GM12865 (cell line): ENCODE data around the gene MYL7.
A peak's percentile ranks its signal among the peaks of the same experiment; 100 is the strongest.

Experiments
- DNase-seq: peaks from one replicate; pipeline ENCODE4 v3.0.0; 2010; ENCODE audit warnings: low read depth
- H3K4me3 ChIP-seq: 2 replicates; pipeline ENCODE4 v1.5.1; 2011; ENCODE audit warnings: mild to moderate bottlenecking, low read depth, low read length, control low read depth
- TF ChIP-seq, protein P1 (sequence below): IDR thresholded peaks from 2 replicates; pipeline ENCODE4 v1.5.1; 2011; ENCODE audit warnings: low read length, control low read depth, low read depth, inconsistent platforms; ENCODE audit not compliant: insufficient read depth; ENCODE audit errors: missing control alignments

The MYL7 gene

DNA sequence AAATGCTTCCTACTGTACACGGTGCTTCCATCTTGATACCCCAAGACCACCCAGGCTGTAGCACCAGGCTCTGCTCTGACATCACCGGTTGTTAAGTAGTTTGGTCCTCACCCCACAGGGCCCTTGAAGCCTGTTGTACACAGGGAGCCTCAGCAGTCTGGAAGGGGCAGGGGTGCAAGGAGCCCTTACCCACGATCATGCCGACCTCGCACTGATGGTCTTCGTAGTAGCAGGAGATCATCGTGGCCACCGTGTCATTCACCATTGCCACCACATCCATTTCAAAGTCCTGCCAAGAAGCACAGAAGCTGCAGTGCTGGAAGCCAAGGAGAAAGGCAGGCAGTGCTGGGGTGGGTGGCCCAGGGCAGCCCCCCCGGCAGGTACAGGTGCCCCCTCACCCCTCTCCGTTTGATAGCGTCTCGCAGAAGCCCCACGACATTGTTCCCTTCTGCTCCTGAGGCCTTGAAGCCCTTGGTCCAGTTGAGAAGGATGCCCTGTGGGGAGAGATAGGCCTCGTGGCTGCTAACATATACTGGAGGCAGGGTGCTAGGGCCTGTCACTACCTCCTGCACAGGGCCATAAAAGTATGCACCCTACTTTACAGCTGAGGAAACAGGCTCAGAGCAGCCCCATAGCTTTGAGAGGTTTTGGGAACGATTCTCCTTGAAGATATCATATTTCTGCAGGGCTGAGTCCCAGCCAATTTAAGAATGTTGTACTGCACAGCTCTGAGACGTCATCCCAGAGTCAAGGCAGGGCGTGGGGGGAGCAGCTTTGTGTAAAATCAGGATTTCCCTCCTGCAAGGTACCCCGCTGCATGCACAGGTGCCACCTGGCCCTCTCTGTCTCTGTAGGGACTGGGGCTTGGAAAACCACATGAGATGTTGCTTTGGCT lies 8.7 kb upstream of the MYL7 start:
- TF ChIP-seq, protein P1, sequence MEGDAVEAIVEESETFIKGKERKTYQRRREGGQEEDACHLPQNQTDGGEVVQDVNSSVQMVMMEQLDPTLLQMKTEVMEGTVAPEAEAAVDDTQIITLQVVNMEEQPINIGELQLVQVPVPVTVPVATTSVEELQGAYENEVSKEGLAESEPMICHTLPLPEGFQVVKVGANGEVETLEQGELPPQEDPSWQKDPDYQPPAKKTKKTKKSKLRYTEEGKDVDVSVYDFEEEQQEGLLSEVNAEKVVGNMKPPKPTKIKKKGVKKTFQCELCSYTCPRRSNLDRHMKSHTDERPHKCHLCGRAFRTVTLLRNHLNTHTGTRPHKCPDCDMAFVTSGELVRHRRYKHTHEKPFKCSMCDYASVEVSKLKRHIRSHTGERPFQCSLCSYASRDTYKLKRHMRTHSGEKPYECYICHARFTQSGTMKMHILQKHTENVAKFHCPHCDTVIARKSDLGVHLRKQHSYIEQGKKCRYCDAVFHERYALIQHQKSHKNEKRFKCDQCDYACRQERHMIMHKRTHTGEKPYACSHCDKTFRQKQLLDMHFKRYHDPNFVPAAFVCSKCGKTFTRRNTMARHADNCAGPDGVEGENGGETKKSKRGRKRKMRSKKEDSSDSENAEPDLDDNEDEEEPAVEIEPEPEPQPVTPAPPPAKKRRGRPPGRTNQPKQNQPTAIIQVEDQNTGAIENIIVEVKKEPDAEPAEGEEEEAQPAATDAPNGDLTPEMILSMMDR = no peak
- DNase-seq = no peak
- H3K4me3 ChIP-seq = no peak overlapping the region

- DNase-seq = no peak
- TF ChIP-seq, protein P1 = no peak
Observed at GRCh38 chr7:44148961-44149536, 7.9 kb upstream of the MYL7 start.

GRCh38 chr7:44148166-44148565 lies 7.0 kb upstream of the MYL7 start:
- DNase-seq = no peak
- no peak overlapping the region for H3K4me3 ChIP-seq
- TF ChIP-seq, protein P1 = no peak

More at GRCh38 chr7:44148961-44149536, 7.9 kb upstream of the MYL7 start:
- H3K4me3 ChIP-seq = no peak overlapping the region

DNA sequence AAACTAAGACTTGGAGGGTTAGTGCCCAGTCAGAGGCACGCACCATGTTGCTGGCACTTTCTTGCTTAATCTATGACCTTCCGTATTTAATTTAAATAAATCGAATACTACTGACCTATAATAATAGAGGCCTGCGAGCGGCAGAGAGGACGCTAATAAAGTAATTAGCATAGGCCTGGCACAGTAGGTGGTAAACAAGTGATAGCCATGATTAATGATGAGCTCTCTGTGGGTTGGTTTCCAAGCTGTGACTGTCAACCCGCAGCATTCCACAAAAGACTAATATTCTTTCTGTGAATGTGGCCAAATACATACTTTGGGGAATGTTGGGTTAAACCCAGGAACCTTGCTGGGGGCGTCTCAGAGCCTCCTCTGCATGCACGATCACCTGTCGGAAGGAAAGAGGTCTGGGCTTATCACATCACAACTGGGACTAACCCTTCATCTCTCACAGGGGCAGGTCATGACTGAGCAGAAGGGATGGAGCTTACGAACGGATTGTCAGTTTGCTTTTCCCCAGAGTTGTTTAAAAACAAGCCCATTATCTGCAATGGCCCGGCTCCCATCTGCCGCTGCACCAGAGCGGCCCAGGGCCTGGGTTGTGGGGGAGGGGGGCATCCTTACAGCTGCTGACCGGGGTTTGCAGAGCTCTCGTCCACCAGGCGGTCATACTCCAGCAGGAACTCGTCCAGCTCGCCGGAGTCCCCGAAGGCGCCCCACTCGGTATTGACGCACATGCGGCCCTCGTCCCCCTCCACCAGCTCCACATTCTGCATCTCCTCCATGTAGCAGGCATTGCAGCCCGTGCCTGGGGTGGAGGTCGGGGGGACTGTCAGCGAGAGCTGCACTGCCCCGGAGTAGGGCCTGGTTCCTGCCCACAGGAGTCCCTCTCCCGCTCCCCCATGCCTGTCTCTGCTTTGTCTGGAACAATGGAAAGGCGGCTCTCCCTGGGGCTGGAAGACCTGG lies 6.2 kb upstream of the MYL7 start:
- no peak for DNase-seq
- no peak overlapping the region for H3K4me3 ChIP-seq
- TF ChIP-seq, protein P1 = no peak

- TF ChIP-seq, protein P1 = no peak
- peak; percentile 43 for DNase-seq
- no peak overlapping the region for H3K4me3 ChIP-seq
Observed at GRCh38 chr7:44145969-44146911, 5.1 kb upstream of the MYL7 start.
